Right atrium auricular region (tissue), 2 donors: ENCODE results near the gene CNTNAP5. TPM values are rescaled to one million over a fixed set of nuclear protein-coding genes. Genes with fewer than 3 reads are reported as not detected.
A peak's percentile ranks its signal among the peaks of the same experiment; 100 is the strongest.

ENCODE experiments used
- DNase-seq: peaks from one replicate; pipeline ENCODE4 v3.0.0-alpha.2; 2019; ENCODE audit warnings: low spot score
- H3K27ac ChIP-seq, 2 donors: fragments of 200-600 bp; sonication (generic); 1 replicate in 1 of 2; 2 replicates in 1 of 2; pipeline ENCODE4 v1.5.1; 2016 to 2019
- H3K27me3 ChIP-seq, 2 donors: fragments of 200-600 bp; sonication (generic); one replicate each; pipeline versions ENCODE4 v1.5.1 to v1.6.0; 2017 to 2019
- H3K36me3 ChIP-seq: fragments of 200-600 bp; sonication (generic); one replicate; pipeline ENCODE4 v1.5.1; 2016
- H3K4me1 ChIP-seq, 2 donors: fragments of 200-600 bp; sonication (generic); one replicate each; pipeline versions ENCODE4 v1.5.1 to v1.6.0; 2017 to 2019
- H3K4me3 ChIP-seq, 2 donors: fragments of 200-600 bp; sonication (generic); 1 replicate in 1 of 2; 2 replicates in 1 of 2; pipeline ENCODE4 v1.5.1; 2017 to 2019; ENCODE audit warnings: mild to moderate bottlenecking in 1 of 2, moderate library complexity in 1 of 2
- H3K9me3 ChIP-seq, 2 donors: fragments of 200-600 bp; sonication (generic); one replicate each; pipeline ENCODE4 v1.5.1; 2019
- CTCF ChIP-seq, 2 donors: fragments of 200-600 bp; sonication (generic); IDR thresholded peaks; one replicate each; pipeline ENCODE4 v1.5.1; 2019; ENCODE audit warnings: antibody characterized with exemption in 2 of 2
- total RNA-seq, 2 donors: library from RNA; depleted of rRNA; stranded (reverse); fragments of >200 nt; gene quantifications; one replicate each; pipeline ENCODE4 v1.1.0, GENCODE V29; 2016

Gene CNTNAP5
- total RNA-seq, 2 donors from 2014 or later = not detected

- Histone ChIP-seq H3K36me3 (no peaks in the 10 kb centered on the region), H3K9me3 (no peaks in the 10 kb centered on the region), H3K27me3 (no peaks in the 10 kb centered on the region), H3K4me1 (no peaks in the 10 kb centered on the region), H3K27ac (no peak overlapping the region), H3K4me3 (no peak overlapping the region)
- DNase-seq = no peak
- TF ChIP-seq CTCF (IDR thresholded peaks at IDR 0.05) = peak in 1 of 2 donors; percentile 52
Observed at GRCh38 chr2:124810132-124810531, 785.0 kb downstream of the CNTNAP5 start.

GRCh38 chr2:124814968-124815745 is 790.1 kb downstream of the CNTNAP5 start:
- no peaks in the 10 kb centered on the region for H3K4me1 ChIP-seq
- no peaks in the 10 kb centered on the region for H3K9me3 ChIP-seq
- H3K27ac ChIP-seq = no peak overlapping the region
- no peak for TF ChIP-seq CTCF (IDR thresholded peaks at IDR 0.05)
- no peak for DNase-seq
- no peak overlapping the region for H3K4me3 ChIP-seq
- no peaks in the 10 kb centered on the region for H3K27me3 ChIP-seq
- H3K36me3 ChIP-seq = no peaks in the 10 kb centered on the region

GRCh38 chr2:124816007-124816406 is 790.9 kb downstream of the CNTNAP5 start:
- Histone ChIP-seq H3K27ac (no peak overlapping the region), H3K9me3 (no peaks in the 10 kb centered on the region), H3K4me1 (no peaks in the 10 kb centered on the region), H3K4me3 (no peak overlapping the region), H3K36me3 (no peaks in the 10 kb centered on the region), H3K27me3 (no peaks in the 10 kb centered on the region)
- TF ChIP-seq CTCF (IDR thresholded peaks at IDR 0.05) = no peak
- DNase-seq = no peak

GRCh38 chr2:124822516-124822915 is 797.4 kb downstream of the CNTNAP5 start:
- DNase-seq = no peak
- no peak overlapping the region for H3K27ac ChIP-seq
- H3K36me3 ChIP-seq = no peaks in the 10 kb centered on the region
- H3K27me3 ChIP-seq = no peaks in the 10 kb centered on the region
- no peaks in the 10 kb centered on the region for H3K4me1 ChIP-seq
- no peaks in the 10 kb centered on the region for H3K9me3 ChIP-seq
- H3K4me3 ChIP-seq = no peak overlapping the region
- TF ChIP-seq CTCF (IDR thresholded peaks at IDR 0.05) = no peak

- TF ChIP-seq CTCF (IDR thresholded peaks at IDR 0.05) = no peak
- H3K27me3 ChIP-seq = no peaks in the 10 kb centered on the region
- no peaks in the 10 kb centered on the region for H3K36me3 ChIP-seq
- no peaks in the 10 kb centered on the region for H3K9me3 ChIP-seq
- no peak overlapping the region for H3K4me3 ChIP-seq
- no peaks in the 10 kb centered on the region for H3K4me1 ChIP-seq
- H3K27ac ChIP-seq = no peak overlapping the region
- no peak for DNase-seq
Observed at GRCh38 chr2:124824441-124824840, 799.4 kb downstream of the CNTNAP5 start.

- Histone ChIP-seq H3K9me3 (no peaks in the 10 kb centered on the region), H3K4me3 (no peak overlapping the region), H3K27me3 (no peaks in the 10 kb centered on the region), H3K36me3 (no peaks in the 10 kb centered on the region), H3K4me1 (no peaks in the 10 kb centered on the region), H3K27ac (no peak overlapping the region)
- no peak for TF ChIP-seq CTCF (IDR thresholded peaks at IDR 0.05)
- DNase-seq = no peak
Observed at GRCh38 chr2:124832521-124832920, 807.4 kb downstream of the CNTNAP5 start.
